HT-29 (cell line): ENCODE data around the gene CCDC33. TPM values are rescaled to one million over a fixed set of nuclear protein-coding genes. Genes with fewer than 3 reads are reported as not detected.
A peak's percentile ranks its signal among the peaks of the same experiment; 100 is the strongest.

Experiments
- DNase-seq: peaks from one replicate; pipeline ENCODE4 v3.0.0-alpha.2; 2015; ENCODE audit warnings: low spot score
- total RNA-seq: library from RNA; depleted of rRNA; stranded (reverse); fragments of >200 nt; shearing (Covaris generic); gene quantifications from 2 replicates; pipeline ENCODE4 v1.2.3, GENCODE V29; 2014

CCDC33 gene
- total RNA-seq, 1 experiment from 2014 or later = 17.0 TPM

GRCh38 chr15:74311734-74312444 lies 75.8 kb downstream of the CCDC33 start:
- DNase-seq = peak; percentile 68

- DNase-seq = no peak
Observed at GRCh38 chr15:74312445-74313007, 76.4 kb downstream of the CCDC33 start.

- no peak for DNase-seq
Observed at GRCh38 chr15:74313889-74314288, 77.8 kb downstream of the CCDC33 start.

- no peak for DNase-seq
Observed at GRCh38 chr15:74314795-74315438, 78.8 kb downstream of the CCDC33 start.

GRCh38 chr15:74315626-74316025 lies 79.5 kb downstream of the CCDC33 start:
- no peak for DNase-seq

GRCh38 chr15:74316141-74316540 lies 80.0 kb downstream of the CCDC33 start:
- no peak for DNase-seq

GRCh38 chr15:74317820-74318375 lies 81.8 kb downstream of the CCDC33 start:
- DNase-seq = no peak

GRCh38 chr15:74318376-74319137 lies 82.4 kb downstream of the CCDC33 start:
- DNase-seq = no peak

- no peak for DNase-seq
Observed at GRCh38 chr15:74319138-74319460, 83.0 kb downstream of the CCDC33 start.

- DNase-seq = no peak
Observed at GRCh38 chr15:74319596-74320351, 83.6 kb downstream of the CCDC33 start.

- peak; percentile 39 for DNase-seq
Observed at GRCh38 chr15:74320352-74321247, 84.5 kb downstream of the CCDC33 start.

- DNase-seq = peak; percentile 74
Observed at GRCh38 chr15:74322558-74323180, 86.5 kb downstream of the CCDC33 start.

- DNase-seq = no peak
Observed at GRCh38 chr15:74324714-74325113, 88.6 kb downstream of the CCDC33 start.

- DNase-seq = no peak
Observed at GRCh38 chr15:74326746-74327145, 90.6 kb downstream of the CCDC33 start.

GRCh38 chr15:74327756-74328155 lies 91.6 kb downstream of the CCDC33 start:
- DNase-seq = no peak

- DNase-seq = no peak
Observed at GRCh38 chr15:74328331-74329056, 92.4 kb downstream of the CCDC33 start.

GRCh38 chr15:74330861-74331408 lies 94.8 kb downstream of the CCDC33 start:
- no peak for DNase-seq

- DNase-seq = no peak
Observed at GRCh38 chr15:74332011-74332410, 95.9 kb downstream of the CCDC33 start.

GRCh38 chr15:74332611-74333010 lies 96.5 kb downstream of the CCDC33 start:
- no peak for DNase-seq
